Fibroblast of skin of back (primary cell): Measurements from ENCODE around the gene CLSTN2.

ENCODE experiments used
- DNase-seq: peaks from one replicate; pipeline ENCODE4 v3.0.0-alpha.2; 2013

Gene CLSTN2

GRCh38 chr3:140430494-140430893, 495.5 kb downstream of the CLSTN2 start:
- DNase-seq = no peak

GRCh38 chr3:140432229-140432669, 497.3 kb downstream of the CLSTN2 start:
- no peak for DNase-seq

- DNase-seq = no peak
These were observed 498.4 kb downstream of the CLSTN2 start for GRCh38 chr3:140433431-140433830.

- DNase-seq = no peak
These were observed 499.4 kb downstream of the CLSTN2 start for GRCh38 chr3:140434261-140434905.

- no peak for DNase-seq
These were observed 501.4 kb downstream of the CLSTN2 start for GRCh38 chr3:140436421-140436820.

- no peak for DNase-seq
These were observed 503.9 kb downstream of the CLSTN2 start for GRCh38 chr3:140438736-140439470.

GRCh38 chr3:140439527-140439926, 504.5 kb downstream of the CLSTN2 start:
- no peak for DNase-seq

- no peak for DNase-seq
These were observed 505.5 kb downstream of the CLSTN2 start for GRCh38 chr3:140440446-140440845.

GRCh38 chr3:140441006-140441405, 506.0 kb downstream of the CLSTN2 start:
- peak; percentile 53 for DNase-seq

GRCh38 chr3:140442621-140443020, 507.6 kb downstream of the CLSTN2 start:
- DNase-seq = no peak

GRCh38 chr3:140443073-140443472, 508.1 kb downstream of the CLSTN2 start:
- DNase-seq = no peak

GRCh38 chr3:140443806-140444205, 508.8 kb downstream of the CLSTN2 start:
- DNase-seq = no peak

GRCh38 chr3:140446734-140447133, 511.7 kb downstream of the CLSTN2 start:
- no peak for DNase-seq

- peak; percentile 8 for DNase-seq
These were observed 512.2 kb downstream of the CLSTN2 start for GRCh38 chr3:140447136-140447535.

- DNase-seq = no peak
These were observed 513.0 kb downstream of the CLSTN2 start for GRCh38 chr3:140448001-140448400.

- no peak for DNase-seq
These were observed 514.6 kb downstream of the CLSTN2 start for GRCh38 chr3:140449413-140450256.

GRCh38 chr3:140453750-140454149, 518.8 kb downstream of the CLSTN2 start:
- no peak for DNase-seq

- DNase-seq = peak; percentile 7
These were observed 520.7 kb downstream of the CLSTN2 start for GRCh38 chr3:140455521-140456214.

GRCh38 chr3:140456974-140457373, 522.0 kb downstream of the CLSTN2 start:
- no peak for DNase-seq

- DNase-seq = no peak
These were observed 524.5 kb downstream of the CLSTN2 start for GRCh38 chr3:140459462-140459861.

- DNase-seq = no peak
These were observed 526.3 kb downstream of the CLSTN2 start for GRCh38 chr3:140461250-140461649.

- no peak for DNase-seq
These were observed 528.4 kb downstream of the CLSTN2 start for GRCh38 chr3:140463355-140463754.

GRCh38 chr3:140465988-140466387, 531.0 kb downstream of the CLSTN2 start:
- DNase-seq = no peak
